ENCODE results near the gene ADGRG3.

Gene ADGRG3

GRCh38 chr16:57643910-57644309, 24.2 kb upstream of the ADGRG3 start:
- H3K36me3 ChIP-seq (ENCODE audit: control insufficient read depth, insufficient read depth, low read length): no peaks in the 10 kb centered on the region
- no peak overlapping the region for H3K4me3 ChIP-seq (ENCODE audit: low read depth, low read length)
- H3K4me1 ChIP-seq (ENCODE audit: control insufficient read depth, insufficient read depth, low read length): no peaks in the 10 kb centered on the region
- no peak overlapping the region for H3K9ac ChIP-seq (ENCODE audit: low read depth, low read length)
- no peaks in the 10 kb centered on the region for H3K27me3 ChIP-seq (ENCODE audit: control insufficient read depth, insufficient read depth, low read length)
- H3K9me3 ChIP-seq (ENCODE audit: control insufficient read depth, insufficient read depth, low read length): no peaks in the 10 kb centered on the region

GRCh38 chr16:57644383-57645014, 23.6 kb upstream of the ADGRG3 start:
- H3K4me1 ChIP-seq (ENCODE audit: control insufficient read depth, insufficient read depth, low read length): no peaks in the 10 kb centered on the region
- no peak overlapping the region for H3K9ac ChIP-seq (ENCODE audit: low read depth, low read length)

GRCh38 chr16:57645169-57645568, 22.9 kb upstream of the ADGRG3 start:
- Histone ChIP-seq H3K4me1 (ENCODE audit: control insufficient read depth, insufficient read depth, low read length) (no peaks in the 10 kb centered on the region), H3K9ac (ENCODE audit: low read depth, low read length) (no peak overlapping the region), H3K9me3 (ENCODE audit: control insufficient read depth, insufficient read depth, low read length) (no peaks in the 10 kb centered on the region), H3K4me3 (ENCODE audit: low read depth, low read length) (no peak overlapping the region), H3K36me3 (ENCODE audit: control insufficient read depth, insufficient read depth, low read length) (no peaks in the 10 kb centered on the region), H3K27me3 (ENCODE audit: control insufficient read depth, insufficient read depth, low read length) (no peaks in the 10 kb centered on the region)

More at GRCh38 chr16:57644383-57645014, 23.6 kb upstream of the ADGRG3 start:
- Histone ChIP-seq H3K27me3 (ENCODE audit: control insufficient read depth, insufficient read depth, low read length) (no peaks in the 10 kb centered on the region), H3K4me3 (ENCODE audit: low read depth, low read length) (no peak overlapping the region), H3K9me3 (ENCODE audit: control insufficient read depth, insufficient read depth, low read length) (no peaks in the 10 kb centered on the region), H3K36me3 (ENCODE audit: control insufficient read depth, insufficient read depth, low read length) (no peaks in the 10 kb centered on the region)

DNA sequence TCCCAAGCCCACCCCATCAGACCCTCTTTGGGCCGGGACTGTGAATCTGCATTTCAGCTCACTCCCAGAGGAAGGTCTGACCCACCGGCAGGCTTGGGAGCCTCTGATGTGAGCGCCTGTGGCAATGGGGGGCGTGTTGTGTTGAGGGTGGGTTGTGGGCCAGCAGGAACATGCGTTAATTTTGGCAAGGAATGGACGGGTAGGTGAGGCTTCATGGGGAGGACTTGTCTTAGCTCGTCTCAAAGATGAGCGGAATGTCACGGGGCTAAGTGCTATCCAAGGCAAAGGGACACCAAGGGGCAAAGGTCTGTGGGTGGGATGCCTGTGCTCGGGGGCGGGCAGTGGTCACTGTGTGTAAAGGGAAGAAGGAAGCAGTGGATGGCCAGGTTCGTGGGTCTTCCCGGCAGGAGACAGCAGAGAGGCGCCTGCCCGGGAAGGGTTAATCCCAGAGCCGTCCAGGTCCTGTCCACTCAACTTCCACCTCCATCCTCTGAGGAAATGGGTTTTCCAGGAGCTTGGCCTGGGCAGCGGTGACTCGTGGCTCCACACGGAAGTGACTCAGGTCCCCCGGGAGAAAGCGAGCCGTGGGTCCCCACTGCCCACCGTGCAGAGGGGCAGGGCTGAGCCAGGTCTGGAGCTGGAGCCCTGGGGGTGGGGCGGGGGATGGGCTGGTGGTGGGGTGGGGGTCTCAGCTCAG, 22.3 kb upstream of the ADGRG3 start:
- Histone ChIP-seq H3K9ac (ENCODE audit: low read depth, low read length) (no peak overlapping the region), H3K4me3 (ENCODE audit: low read depth, low read length) (no peak overlapping the region), H3K9me3 (ENCODE audit: control insufficient read depth, insufficient read depth, low read length) (no peaks in the 10 kb centered on the region), H3K27me3 (ENCODE audit: control insufficient read depth, insufficient read depth, low read length) (no peaks in the 10 kb centered on the region), H3K4me1 (ENCODE audit: control insufficient read depth, insufficient read depth, low read length) (no peaks in the 10 kb centered on the region), H3K36me3 (ENCODE audit: control insufficient read depth, insufficient read depth, low read length) (no peaks in the 10 kb centered on the region)

DNA sequence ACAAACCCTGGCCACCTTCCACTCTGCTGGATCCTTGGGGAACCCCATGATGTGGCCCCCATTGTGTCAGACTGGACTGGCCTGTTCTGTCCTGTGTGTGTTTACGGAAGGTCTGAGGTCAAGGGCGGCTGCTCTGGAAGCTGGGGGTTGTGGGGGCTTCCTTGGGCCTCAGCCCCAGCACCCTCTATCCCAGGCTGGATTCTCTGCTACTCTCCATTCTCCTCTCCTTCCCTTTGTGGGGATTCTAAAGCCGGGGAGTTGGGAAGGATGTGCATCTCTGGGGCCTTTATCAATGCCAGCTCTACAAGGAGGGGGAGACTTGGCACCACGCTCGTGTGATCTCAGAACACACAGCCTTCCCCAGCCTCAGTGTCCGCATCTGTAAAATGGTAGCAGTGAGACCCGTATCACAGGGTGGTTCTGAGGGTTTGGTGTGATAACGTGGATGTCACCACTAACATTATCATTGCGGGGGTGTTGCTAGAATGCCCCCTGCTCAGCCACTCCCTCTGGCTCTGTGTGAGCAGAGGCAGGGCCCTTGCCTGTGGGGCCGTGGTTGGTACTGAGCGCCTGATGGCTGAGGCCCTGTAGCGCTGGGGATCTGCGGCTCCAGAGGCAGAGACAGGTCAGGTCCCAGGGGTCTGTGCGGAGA, 21.6 kb upstream of the ADGRG3 start:
- Histone ChIP-seq H3K27me3 (ENCODE audit: control insufficient read depth, insufficient read depth, low read length) (no peaks in the 10 kb centered on the region), H3K9ac (ENCODE audit: low read depth, low read length) (no peak overlapping the region), H3K4me1 (ENCODE audit: control insufficient read depth, insufficient read depth, low read length) (no peaks in the 10 kb centered on the region), H3K4me3 (ENCODE audit: low read depth, low read length) (no peak overlapping the region), H3K9me3 (ENCODE audit: control insufficient read depth, insufficient read depth, low read length) (no peaks in the 10 kb centered on the region), H3K36me3 (ENCODE audit: control insufficient read depth, insufficient read depth, low read length) (no peaks in the 10 kb centered on the region)

DNA sequence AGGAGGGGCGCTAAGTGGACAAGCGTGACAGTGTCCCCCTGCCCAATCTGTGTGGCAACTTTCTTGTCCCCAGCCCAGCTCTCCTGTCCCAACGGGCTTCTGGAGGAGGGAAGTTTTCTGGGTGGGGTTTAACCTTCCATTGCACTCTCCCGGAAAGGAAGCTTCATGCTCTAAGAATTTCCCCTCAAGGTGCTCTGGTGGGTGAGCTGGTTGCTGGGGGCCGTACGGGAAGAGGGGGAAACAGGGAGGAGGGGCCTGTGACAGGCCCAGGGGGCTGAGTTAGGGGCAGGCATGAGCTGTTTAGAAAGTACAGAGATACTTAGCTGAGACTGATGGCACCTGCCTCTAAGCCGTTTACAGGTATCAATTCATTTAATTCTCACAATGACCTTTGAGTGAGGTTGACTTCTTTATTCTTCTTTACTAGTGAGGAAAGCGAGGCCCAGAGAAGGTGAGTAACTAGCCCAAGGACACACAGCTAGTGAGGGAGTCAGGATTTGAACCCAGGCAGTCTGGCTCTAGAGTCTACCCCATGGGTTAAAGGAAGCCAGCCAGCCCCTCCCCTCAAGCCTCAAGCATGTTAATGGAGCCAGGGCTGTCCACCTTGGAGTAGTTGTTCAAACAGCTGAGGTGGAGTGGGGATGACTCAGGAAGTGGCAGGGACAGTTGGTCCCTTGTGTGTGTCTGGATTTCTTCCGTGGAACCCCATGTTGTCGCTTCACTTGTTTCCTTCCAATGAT, 20.8 kb upstream of the ADGRG3 start:
- Histone ChIP-seq H3K27me3 (ENCODE audit: control insufficient read depth, insufficient read depth, low read length) (no peaks in the 10 kb centered on the region), H3K4me3 (ENCODE audit: low read depth, low read length) (no peak overlapping the region), H3K9ac (ENCODE audit: low read depth, low read length) (no peak overlapping the region), H3K4me1 (ENCODE audit: control insufficient read depth, insufficient read depth, low read length) (no peaks in the 10 kb centered on the region), H3K36me3 (ENCODE audit: control insufficient read depth, insufficient read depth, low read length) (no peaks in the 10 kb centered on the region), H3K9me3 (ENCODE audit: control insufficient read depth, insufficient read depth, low read length) (no peaks in the 10 kb centered on the region)

- Histone ChIP-seq H3K4me3 (ENCODE audit: low read depth, low read length) (no peak overlapping the region), H3K9ac (ENCODE audit: low read depth, low read length) (no peak overlapping the region), H3K4me1 (ENCODE audit: control insufficient read depth, insufficient read depth, low read length) (no peaks in the 10 kb centered on the region), H3K9me3 (ENCODE audit: control insufficient read depth, insufficient read depth, low read length) (no peaks in the 10 kb centered on the region), H3K36me3 (ENCODE audit: control insufficient read depth, insufficient read depth, low read length) (no peaks in the 10 kb centered on the region), H3K27me3 (ENCODE audit: control insufficient read depth, insufficient read depth, low read length) (no peaks in the 10 kb centered on the region)
These were observed 20.0 kb upstream of the ADGRG3 start for GRCh38 chr16:57648125-57648524.

DNA sequence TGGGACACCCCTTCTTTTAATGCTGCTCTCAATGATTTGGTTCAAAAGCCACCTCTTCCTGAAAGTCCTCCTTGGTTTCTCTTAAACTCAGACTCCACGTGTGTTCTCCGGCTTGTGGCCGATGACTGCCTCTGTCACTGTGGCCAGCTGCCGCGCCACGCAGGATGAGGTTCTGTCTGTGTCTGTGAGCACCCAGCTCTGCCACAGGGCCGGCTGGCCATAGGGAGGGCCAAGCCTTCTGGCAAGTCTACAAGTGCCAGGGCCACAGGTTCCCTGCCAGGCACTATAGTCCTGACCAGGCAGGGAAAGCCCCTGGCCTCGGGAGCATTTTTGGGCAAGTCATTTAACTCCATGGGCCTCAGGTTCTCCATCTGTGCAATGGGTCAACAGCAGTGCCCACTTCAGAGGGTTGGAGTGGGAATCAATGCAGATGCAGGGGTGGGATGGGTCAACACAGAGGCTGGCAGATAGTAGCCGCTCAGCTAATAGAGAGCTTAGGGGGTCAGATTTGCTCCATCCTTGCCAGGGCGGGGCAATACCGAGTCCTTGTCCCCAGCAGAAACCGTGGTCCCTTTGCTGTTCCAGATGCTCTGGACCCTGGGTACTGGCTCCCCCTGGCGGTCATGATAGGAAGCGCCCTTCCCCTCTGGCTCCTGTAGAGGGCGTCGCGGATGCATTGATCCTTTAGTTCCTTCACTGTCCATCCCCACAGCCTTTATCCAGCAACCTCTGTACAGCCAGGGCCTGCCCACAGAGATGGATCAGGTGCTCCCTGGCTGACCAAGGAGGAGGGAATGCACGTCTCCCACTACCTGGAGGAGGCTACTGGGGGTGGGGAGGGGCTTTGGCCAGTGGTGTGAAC, 19.3 kb upstream of the ADGRG3 start:
- H3K9me3 ChIP-seq (ENCODE audit: control insufficient read depth, insufficient read depth, low read length): no peaks in the 10 kb centered on the region
- no peaks in the 10 kb centered on the region for H3K4me1 ChIP-seq (ENCODE audit: control insufficient read depth, insufficient read depth, low read length)
- H3K36me3 ChIP-seq (ENCODE audit: control insufficient read depth, insufficient read depth, low read length): no peaks in the 10 kb centered on the region
- no peak overlapping the region for H3K9ac ChIP-seq (ENCODE audit: low read depth, low read length)
- no peaks in the 10 kb centered on the region for H3K27me3 ChIP-seq (ENCODE audit: control insufficient read depth, insufficient read depth, low read length)
- no peak overlapping the region for H3K4me3 ChIP-seq (ENCODE audit: low read depth, low read length)

GRCh38 chr16:57649443-57649751, 18.7 kb upstream of the ADGRG3 start:
- no peaks in the 10 kb centered on the region for H3K4me1 ChIP-seq (ENCODE audit: control insufficient read depth, insufficient read depth, low read length)
- H3K27me3 ChIP-seq (ENCODE audit: control insufficient read depth, insufficient read depth, low read length): no peaks in the 10 kb centered on the region

GRCh38 chr16:57649846-57650245, 18.3 kb upstream of the ADGRG3 start:
- Histone ChIP-seq H3K27me3 (ENCODE audit: control insufficient read depth, insufficient read depth, low read length) (no peaks in the 10 kb centered on the region), H3K4me3 (ENCODE audit: low read depth, low read length) (no peak overlapping the region), H3K9me3 (ENCODE audit: control insufficient read depth, insufficient read depth, low read length) (no peaks in the 10 kb centered on the region), H3K4me1 (ENCODE audit: control insufficient read depth, insufficient read depth, low read length) (no peaks in the 10 kb centered on the region), H3K36me3 (ENCODE audit: control insufficient read depth, insufficient read depth, low read length) (no peaks in the 10 kb centered on the region), H3K9ac (ENCODE audit: low read depth, low read length) (no peak overlapping the region)

More at GRCh38 chr16:57649443-57649751, 18.7 kb upstream of the ADGRG3 start:
- H3K36me3 ChIP-seq (ENCODE audit: control insufficient read depth, insufficient read depth, low read length): no peaks in the 10 kb centered on the region
- H3K4me3 ChIP-seq (ENCODE audit: low read depth, low read length): no peak overlapping the region
- no peak overlapping the region for H3K9ac ChIP-seq (ENCODE audit: low read depth, low read length)
- no peaks in the 10 kb centered on the region for H3K9me3 ChIP-seq (ENCODE audit: control insufficient read depth, insufficient read depth, low read length)

All from iPS-15b (cell line).